Measurements from ENCODE around the gene PCAT6.
"Not testable (repeated sequence)": the region's sequence is repeated elsewhere in the genome, so short reads cannot be mapped to it uniquely, and the experiment has no call there.

The PCAT6 gene

DNA sequence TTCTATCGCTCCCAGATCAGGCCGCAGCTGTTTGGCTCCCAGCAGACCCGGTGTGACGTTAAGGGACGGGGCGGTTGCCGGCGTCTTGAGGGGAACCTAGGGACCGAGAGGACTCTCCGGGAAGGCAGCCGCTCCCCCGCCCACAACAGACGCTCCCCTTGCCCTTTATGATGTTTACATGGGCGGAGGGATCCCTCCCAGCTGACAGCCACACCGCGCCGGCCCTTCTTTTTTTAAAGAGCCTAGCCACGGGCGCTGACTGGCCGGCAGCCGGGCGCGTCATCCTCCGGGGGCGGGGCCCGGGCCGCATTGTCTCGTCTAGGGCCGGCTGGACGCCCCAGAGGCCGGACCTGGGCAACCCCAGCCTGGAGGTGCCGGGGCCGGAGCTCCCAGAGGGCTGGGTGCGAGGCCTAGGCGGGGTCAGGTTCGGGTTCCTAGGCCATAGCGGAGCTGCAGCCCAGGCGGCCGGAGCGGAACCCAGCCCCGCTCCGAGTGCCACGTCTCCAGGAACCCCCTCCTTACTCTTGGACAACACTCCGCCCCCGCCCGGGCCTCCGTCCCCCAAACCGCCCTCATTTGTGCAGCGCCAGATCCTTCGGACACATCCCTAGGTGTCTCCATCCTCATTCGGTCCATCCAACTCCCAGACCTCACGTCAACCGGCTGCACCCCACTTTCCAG is at the start of gene PCAT6:
Gene PCAT6 (plus strand): TSS at position 340 of the 681 bp plus-strand sequence.
- DNase-seq = peak; percentile 97

DNA sequence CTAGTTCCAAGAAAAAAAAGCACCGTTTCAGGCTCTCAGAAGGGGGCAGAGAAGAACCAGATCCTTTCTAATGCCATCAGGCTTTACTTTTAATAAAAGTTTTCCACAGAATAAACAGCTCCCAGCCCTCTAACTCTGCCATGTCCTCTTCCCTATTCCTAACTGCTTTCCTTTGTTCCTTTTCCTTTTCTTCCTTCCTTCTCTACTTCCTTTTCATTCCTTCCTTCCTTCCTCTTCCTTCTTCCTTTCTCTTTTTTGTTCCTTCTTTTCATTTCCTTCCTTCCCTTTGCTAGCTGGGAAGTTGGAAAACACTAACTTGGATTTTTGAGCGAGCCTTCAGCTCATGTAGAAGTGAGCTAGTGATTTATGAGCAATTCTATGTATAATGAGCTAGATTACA is 48.7 kb upstream of the PCAT6 start:
- no peak for DNase-seq

- no peak for DNase-seq
These were observed 45.0 kb upstream of the PCAT6 start for GRCh38 chr1:202765721-202766120.

GRCh38 chr1:202770135-202770534 is 40.6 kb upstream of the PCAT6 start:
- no peak for DNase-seq

DNA sequence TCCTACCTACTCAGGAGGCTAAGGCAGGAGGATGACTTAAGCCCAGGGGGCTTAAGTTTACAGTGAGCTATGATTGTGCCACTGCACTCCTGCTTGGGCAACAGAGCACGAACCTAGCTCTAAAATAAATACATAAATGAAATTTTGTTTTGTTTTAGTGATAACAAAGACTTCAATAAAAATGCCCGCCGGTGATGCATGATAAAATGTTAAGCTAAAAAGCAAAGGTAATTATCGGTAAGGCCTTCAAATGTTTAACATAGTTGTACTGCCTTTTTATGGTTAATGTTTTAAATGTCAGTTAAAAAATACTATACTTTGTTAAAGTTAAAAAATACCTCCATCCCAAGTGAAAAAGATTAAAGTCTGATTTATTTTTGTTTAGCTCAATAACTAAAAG is 29.6 kb upstream of the PCAT6 start:
- no peak for DNase-seq

GRCh38 chr1:202786804-202787203 is 23.9 kb upstream of the PCAT6 start:
- DNase-seq = no peak

DNA sequence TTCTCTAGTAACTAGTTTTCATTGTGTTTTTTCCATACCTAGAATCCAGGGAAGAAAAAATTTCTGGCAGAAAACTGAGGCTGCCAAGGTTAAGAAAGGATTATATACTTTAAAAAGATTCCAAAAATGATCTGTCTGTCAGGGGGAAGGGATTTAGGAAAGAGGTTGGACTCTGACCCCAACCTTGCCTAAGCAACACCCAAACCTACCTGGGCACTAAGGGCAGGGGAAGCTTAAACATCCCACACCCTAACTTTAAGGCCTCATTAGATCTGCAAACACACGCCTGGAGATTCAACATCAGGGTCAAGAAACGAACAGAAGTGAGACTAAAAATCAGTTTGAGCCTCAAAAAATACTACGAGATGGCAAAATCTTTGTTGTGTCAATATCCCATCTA is 22.0 kb upstream of the PCAT6 start:
- DNase-seq = no peak

DNA sequence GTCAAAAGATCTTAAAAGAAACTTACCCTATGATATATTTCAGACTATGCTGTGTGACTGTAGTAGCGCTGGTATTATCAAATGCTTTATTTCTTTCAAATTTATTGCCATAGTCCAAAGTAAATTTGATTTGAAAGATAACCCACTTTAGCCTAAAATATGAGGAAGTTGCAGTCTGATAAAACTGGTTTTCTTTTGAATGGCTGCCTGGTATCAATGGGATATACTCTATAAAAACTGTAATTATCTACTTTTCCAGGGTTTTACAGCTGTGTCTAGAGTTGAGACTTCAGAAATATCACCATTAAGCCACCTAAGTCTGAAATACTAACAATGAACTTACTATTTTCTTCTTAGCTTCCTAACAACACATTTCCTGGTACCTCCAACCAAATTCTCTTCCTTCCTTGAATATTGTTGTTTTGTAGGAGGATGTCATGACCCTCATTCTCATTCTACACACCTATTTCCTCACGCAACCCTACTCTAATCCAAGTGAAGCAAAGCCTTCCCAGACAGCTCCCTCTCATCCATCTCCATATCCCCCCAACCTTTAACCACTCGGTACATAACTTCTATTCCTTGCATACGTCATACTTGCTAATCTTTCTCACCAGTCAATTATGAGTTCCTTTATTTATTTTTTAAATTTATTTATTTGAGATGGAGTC is 19.5 kb upstream of the PCAT6 start:
- no peak for DNase-seq

DNA sequence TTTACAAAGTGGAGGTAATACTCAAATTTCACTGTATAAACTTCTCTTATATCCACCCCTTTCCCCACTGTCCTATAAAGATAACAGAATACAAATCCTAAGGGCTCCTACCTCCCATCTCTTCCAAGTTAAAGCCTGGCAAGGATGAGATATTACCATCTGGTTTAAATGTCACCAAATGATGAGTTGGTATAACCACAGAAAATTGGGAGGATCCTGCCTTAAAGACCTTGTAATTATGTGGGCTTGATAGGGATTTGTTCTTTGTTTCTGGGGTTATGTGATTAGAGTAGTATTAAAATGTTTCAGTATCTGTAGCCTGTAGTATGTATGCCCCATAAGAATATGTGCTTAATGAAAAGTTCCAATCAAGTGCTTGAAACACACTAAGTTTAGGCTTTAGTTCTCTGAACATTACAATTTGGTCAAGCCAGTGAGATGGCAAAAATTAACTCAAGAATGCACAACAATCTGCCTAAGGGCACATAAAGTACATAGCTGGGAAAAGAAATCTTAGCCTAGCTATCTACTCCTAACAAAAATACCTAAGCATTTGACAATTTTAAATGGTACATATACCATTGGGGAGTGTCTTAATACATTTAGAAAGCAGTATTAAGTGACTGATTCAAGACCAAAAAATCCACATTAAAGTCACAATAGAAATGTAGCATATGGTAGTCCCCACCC is 16.6 kb upstream of the PCAT6 start:
- DNase-seq = no peak

- not testable (repeated sequence) for DNase-seq
These were observed 15.8 kb upstream of the PCAT6 start for GRCh38 chr1:202794931-202795330.

GRCh38 chr1:202796670-202797069 is 14.1 kb upstream of the PCAT6 start:
- no peak for DNase-seq

GRCh38 chr1:202798260-202798659 is 12.5 kb upstream of the PCAT6 start:
- no peak for DNase-seq

DNA sequence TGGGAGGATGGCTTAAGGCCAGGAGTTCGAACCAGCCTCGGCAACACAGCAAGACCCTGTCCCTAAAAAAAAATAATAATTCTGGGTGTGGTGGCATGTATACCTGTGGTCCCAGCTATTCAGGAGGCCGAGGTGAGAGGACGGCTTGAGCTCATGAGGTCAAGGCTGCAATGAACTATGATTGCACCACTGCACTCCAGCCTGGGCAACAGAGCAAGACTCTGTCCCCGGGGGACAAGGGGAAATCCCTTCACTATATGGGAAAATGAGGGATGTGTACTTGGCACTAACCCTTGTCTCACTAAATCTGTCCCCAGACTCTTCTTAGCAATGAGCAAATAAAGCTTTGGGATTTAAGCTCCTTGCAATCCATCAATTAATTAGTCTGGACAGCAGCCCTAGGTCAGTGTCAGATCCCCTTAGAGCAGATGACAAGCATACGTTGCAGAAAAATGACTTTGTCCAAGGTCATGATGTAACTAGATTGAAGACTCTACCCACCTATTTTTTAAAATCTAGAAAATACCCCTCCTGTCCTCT is 11.9 kb upstream of the PCAT6 start:
- no peak for DNase-seq

GRCh38 chr1:202800742-202801141 is 10.0 kb upstream of the PCAT6 start:
- DNase-seq = no peak

DNA sequence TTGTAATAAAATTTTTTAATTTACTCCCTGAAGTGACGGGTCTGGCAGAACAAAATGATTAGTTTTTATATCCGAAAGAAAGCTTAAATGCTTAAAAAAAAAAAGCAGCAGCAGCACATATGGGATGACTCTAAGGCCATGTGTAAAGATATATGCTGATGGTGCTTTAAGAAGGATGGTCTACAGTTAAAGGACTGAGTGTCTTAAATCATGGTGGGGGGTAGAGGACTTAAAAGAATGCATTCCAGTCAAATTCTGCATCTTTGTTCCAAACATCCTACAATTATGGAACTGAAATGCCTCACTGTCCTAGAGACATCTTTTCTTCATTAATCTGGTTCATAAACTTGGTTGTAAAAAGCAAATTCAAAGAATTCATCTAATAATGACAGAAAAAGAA is 9.6 kb upstream of the PCAT6 start:
- DNase-seq = no peak

GRCh38 chr1:202802034-202802433 is 8.7 kb upstream of the PCAT6 start:
- DNase-seq = no peak

DNA sequence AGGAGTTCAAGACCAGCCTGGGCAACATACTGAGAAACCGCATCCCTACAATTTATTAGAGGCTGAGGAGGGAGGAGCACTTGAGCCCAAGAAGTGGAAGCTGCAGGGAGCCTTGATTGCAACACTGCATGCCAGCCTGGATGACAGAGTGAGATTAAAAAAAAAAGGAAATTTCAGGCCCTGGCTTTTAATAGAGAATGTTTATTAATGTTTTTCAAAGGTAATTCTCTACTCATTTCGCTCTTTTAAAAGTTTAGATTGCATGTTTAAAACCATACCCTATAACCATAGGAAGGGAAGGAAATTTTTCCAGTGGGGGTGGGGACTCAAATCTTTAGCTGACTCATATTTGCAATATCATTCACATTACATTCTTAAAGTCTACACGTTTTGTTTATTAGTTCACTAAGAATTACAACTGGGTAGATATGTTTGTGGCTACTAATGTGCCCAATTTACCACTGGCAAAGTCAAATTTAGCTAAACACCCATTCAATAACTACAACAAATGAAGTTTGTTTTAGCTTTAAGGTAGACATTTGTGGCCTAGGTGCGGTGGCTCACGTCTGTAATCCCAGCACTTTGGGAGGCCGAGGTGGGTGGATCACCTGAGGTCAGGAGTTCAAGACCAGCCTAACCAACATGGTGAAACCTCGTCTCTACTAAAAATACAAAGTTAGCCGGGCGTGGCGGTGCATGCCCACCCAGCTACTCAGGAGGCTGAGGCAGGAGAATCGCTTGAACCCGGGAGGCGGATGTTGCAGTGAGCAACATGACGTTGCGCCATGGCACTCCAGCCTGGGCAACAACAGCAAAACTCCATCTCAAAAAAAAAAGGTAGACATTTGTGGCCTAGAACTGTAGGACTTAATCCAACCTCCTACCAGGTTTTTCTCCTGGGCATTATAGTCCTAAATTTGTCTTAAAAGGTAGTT is 7.5 kb upstream of the PCAT6 start:
- DNase-seq = no peak

DNA sequence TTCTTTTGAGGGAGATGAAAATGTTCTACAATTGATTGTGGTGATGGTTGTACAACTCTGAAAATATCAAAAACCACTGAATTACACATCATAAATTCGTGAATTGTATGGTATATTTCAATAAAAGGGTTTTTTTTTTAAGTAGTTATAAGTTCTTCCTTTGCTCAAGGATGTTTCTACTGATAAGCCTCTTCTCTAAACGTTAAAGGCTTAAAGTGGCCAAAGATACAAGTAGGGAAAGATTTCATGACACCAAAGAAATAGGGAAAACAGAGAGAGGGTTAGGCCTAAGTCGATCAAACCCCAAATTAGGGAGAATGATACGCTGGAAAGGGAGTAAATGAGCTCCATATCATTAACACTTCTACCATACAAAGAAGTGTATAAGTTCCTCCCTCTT is 6.6 kb upstream of the PCAT6 start:
- DNase-seq = no peak

DNA sequence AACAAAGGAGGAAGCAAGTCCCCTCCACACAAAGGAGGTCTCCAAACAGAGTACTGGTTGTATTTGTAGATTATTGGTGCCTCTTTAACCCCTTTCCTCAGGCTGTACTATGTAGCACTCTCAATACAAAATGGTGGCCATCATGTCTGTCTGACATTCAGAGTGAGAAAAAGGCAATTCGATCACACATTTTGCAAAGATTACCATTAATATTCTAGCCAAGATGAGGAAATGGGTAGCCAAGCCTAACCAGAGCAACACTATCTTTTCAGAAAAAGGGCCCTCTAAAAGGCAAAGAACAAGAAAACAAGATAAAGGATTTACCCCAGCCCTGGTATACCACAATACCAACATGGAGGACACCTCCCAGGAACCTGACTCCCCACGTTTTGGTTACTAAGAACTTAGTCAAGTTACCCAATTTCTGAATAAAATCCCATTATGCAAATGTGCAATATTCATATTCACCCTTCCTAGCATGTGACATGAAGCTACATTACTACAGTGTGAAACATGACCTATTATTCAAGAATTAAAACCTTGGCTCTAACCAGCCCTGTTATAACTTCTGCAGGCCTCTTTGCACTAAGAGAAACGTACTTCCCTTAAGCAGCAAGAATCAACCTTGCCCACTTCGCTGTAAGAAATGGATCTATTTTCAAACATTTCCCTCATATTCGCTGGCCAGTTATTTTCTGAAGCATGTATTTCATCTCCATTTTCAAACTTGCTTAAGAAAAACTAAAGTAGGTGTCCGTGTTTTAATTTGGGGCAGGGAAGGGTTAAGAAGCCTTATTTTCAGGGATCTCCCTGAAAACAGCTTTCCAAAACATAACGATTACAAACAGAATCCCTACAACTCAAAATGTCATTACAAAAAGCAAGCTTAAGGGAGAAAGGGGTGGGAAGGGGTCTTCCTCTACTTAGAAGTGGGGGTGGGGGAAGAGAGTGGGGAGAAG is 4.6 kb upstream of the PCAT6 start:
- peak in 1 of 2 experiments; percentile 52 for DNase-seq

DNA sequence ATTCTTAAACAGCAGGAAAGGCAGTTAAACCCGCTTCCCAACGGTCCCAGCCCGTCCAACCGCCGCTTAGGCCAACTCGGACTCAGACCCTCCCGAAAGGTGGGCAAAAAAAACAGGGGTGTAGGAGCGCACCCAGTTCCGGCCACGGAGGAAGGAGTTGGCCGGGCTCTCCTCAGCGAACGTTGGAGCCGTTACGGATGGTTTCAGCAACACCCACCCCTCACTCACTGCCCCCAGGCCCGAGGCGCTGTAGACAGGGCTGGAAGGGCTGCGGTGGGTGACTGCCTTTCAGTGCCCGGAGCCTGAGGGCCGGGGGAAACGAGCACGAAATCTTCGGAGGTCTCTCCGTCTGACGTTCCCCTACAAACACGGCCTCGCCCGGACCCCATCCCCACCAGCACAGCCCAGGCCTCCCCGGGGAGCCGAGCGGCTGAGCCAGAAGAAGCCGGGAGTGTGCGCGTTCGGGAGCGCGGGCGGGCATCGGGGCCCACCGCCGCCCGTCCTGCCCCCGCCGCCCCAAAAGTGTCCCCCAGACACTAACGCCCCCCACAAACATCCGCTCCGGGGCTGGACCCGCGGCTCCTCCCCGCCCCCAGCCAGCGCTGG is 3.8 kb upstream of the PCAT6 start:
- peak; percentile 24 to 41 for DNase-seq

- peak; percentile 32 to 38 for DNase-seq
These were observed 3.3 kb upstream of the PCAT6 start for GRCh38 chr1:202807451-202807925.
